ENCODE data around the gene CDH20.

The CDH20 gene

GRCh38 chr18:61333271-61333745 lies at the start of gene CDH20:
CDH20 (plus strand) TSS chr18:61333430.
- H3K27ac ChIP-seq: no peak within 1 kb of the TSS

GRCh38 chr18:61284039-61284438 lies 49.2 kb upstream of the CDH20 start:
- no peak for TF ChIP-seq ZFX (IDR thresholded peaks at IDR 0.05; ENCODE audit: borderline replicate concordance)
- no peak for TF ChIP-seq CTCF (IDR thresholded peaks at IDR 0.05)
- no peak overlapping the region for H3K27ac ChIP-seq

More at GRCh38 chr18:61333271-61333745, at the start of gene CDH20:
- TF ChIP-seq CTCF (IDR thresholded peaks at IDR 0.05) (no peak), ZFX (IDR thresholded peaks at IDR 0.05; ENCODE audit: borderline replicate concordance) (no peak)

- no peak overlapping the region for H3K27ac ChIP-seq
- no peak for TF ChIP-seq ZFX (IDR thresholded peaks at IDR 0.05; ENCODE audit: borderline replicate concordance)
- no peak for TF ChIP-seq CTCF (IDR thresholded peaks at IDR 0.05)
Observed at GRCh38 chr18:61285777-61286176, 47.5 kb upstream of the CDH20 start.

DNA sequence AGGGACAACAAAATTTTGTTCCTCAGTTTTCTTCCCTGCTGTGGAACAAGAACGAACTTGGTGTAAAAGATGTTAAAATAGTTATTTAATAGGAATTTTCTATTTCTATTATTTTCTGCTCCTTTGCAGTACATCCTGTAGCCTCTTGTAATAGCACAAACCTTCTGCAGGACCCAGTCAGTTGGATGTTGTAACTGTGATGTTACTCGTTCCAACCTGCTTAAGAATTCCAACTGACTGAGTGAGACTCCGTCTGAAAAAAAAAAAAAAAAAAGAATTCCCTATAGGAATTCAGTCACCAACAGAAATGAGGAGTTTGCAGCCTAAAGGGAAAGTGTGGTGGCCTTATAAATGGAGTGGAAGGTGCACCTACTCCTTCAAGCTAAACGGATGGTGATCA lies 46.4 kb upstream of the CDH20 start:
- H3K27ac ChIP-seq: no peak overlapping the region
- TF ChIP-seq ZFX (IDR thresholded peaks at IDR 0.05; ENCODE audit: borderline replicate concordance) (no peak), CTCF (IDR thresholded peaks at IDR 0.05) (no peak)

DNA sequence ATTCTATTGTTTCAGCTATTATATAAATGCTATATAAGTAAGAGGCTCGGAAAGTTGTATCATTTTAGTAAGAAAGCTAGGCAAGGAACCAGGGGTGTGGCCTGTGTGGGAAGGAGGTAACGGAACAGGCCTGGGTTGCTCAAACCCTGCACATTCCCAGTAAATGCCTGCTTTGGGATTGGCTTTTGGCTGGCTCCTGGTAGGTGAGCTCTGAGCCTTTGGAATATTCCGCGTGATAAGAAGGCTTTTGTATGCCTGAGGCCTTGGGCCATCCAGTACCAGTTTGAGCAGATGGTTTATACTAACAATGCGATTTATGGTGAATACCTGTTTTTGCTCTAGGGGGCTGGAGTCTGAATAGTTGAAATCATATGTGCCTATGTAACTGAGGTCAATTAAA lies 42.6 kb upstream of the CDH20 start:
- TF ChIP-seq CTCF (IDR thresholded peaks at IDR 0.05) (no peak), ZFX (IDR thresholded peaks at IDR 0.05; ENCODE audit: borderline replicate concordance) (no peak)
- H3K27ac ChIP-seq: no peak overlapping the region

DNA sequence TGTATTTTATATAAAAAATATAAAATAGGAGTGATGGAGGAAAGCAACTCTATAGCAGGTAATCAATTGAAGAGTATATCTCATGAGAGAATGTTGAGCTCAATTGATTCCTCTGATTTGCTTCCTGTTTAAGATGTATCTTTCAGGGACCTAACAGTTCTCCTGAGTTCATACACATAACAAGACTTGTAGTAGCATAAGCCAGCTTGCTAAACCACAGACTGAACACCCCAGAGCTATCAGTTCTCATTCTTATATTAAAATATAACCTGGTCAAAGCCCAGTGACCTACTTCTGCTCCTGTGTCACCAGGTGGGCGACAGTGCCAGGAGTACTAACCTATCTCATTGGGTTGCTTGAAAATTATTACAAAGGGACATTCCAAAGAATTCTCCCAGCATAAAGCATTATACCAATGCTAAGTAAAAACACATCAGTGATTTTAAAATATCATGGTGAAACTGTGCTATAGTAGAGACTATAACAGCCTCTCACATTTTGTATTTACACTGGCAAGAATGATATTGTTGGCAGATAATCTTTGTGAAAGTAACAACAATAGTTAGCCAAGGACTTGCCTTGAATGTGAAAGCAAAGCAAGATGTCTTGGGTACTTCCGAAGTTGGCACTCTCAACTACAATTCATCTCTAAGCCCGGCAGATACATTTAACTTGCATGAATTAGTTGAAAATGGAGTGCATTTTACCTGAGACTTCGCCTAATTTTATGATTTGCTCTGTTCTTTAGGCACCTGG lies 40.8 kb upstream of the CDH20 start:
- no peak overlapping the region for H3K27ac ChIP-seq
- TF ChIP-seq ZFX (IDR thresholded peaks at IDR 0.05; ENCODE audit: borderline replicate concordance) (no peak), CTCF (IDR thresholded peaks at IDR 0.05) (no peak)

- TF ChIP-seq CTCF (IDR thresholded peaks at IDR 0.05) (no peak), ZFX (IDR thresholded peaks at IDR 0.05; ENCODE audit: borderline replicate concordance) (no peak)
- H3K27ac ChIP-seq: no peak overlapping the region
Observed at GRCh38 chr18:61295153-61295552, 38.1 kb upstream of the CDH20 start.
